ELF-1 (cell line): ENCODE results near the gene TPK1.

ENCODE experiments used
- DNase-seq: peaks from one replicate; pipeline ENCODE4 v3.0.0-alpha.2; 2016; ENCODE audit warnings: low read depth, low spot score

TPK1 gene

DNA sequence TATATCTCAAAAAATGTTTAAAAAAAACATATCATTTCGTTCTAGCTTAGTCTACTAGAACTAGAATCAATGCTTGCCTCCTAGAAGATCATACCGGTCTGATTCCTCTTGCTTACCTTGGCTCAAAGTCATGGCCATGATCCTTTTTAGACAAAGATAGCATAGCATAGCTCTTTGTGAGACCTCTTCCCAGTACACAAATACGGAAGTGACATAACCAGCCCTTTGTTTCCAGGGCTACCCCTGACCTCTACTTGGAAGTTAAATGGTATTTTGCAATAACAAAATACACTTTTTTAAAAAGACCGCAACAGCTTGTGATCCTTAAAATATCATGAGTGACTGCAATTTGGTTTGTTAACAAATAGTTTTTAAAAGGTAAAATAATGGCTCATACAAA lies 301.7 kb downstream of the TPK1 start:
- DNase-seq, result no peak

DNA sequence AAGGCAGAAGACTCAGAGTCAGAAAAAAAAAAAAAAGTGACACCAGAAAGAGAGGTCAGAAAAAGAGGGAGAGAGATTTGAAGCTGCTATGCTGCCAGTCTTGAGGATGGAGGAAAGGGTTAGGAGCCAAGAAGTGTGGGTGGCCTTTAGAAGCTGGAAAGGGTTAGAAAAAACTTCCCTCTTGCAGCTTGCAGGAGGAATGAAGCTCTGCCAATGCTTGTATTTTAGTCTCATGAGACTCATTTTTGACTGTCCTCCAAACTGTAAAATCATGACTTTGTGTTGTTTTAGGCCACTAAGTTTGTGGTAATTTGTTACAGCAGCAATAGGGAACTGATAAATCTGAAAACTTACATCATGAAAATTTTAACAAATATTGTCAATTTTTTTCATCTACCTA lies 304.7 kb downstream of the TPK1 start:
- no peak for DNase-seq

DNA sequence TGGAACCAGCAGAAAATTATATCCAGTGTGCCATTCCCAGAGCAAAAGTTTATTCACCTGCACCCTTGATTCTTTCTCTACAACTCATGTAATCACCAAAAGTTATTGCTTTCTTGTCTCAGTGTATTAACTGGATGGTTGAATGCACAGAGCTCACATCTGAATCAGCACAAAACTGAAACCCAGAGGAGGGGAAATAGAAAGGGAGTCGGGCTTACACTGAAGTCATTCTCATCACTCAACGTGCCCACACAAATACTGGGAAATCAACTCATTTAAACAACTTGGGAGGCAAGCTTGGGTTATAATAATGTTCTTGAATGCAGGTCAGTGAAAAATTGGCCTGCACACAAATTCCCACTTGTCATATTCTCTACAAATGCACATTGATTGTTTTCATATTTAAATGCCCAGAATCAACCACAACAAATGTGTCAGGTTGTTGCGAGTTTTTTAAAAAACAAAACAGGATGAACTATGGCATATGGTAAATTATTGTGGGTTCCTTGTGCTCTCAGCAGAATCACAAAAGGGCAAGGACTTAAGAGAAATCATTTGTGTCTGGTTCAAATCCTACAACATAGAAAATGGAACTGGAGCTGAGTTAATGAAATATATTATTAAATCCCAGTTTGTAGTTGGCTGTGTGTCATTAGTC lies 306.5 kb downstream of the TPK1 start:
- no peak for DNase-seq

DNA sequence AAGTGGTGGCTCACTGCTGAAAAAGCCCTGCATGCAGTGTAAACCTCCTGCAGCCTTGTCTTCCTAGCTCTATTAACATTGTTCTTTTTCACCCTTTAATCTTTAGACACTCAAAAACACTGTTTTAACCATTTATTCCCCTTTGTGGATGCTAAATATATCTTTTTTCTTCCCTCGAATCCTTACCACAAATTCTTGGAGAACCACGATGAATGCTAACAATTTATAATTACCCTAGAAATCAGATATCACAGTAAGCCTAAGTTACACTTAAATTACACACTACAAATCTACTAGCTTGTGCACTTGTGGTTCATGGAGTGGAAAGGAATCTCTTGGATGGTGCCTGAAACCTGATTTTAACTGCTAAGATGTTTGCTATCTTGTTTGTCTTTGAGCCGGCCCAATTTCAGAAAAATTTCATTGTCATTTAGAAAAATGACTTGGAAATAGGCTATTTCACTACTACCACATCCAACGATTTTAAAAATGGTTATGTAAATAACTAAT lies 307.3 kb downstream of the TPK1 start:
- no peak for DNase-seq

DNA sequence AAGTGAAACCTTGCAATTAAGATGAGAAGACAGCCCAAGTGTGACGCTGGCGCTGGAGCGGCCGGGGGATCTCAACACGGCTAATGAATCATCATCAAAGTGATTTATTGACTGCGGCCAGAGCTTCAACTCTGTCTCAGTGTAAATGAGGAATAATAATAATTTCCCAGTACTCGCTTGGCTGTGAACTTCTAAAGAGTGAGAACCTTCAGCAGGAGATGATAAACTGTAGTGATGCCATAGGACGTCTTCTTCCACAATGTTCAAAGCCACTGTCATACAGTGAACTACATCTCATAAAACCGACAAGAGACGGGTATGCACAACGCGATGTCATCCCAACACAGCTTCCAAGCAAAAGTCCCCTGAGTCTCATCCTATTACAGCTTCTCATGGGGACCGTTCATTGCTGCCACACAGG lies 308.8 kb downstream of the TPK1 start:
- no peak for DNase-seq

DNA sequence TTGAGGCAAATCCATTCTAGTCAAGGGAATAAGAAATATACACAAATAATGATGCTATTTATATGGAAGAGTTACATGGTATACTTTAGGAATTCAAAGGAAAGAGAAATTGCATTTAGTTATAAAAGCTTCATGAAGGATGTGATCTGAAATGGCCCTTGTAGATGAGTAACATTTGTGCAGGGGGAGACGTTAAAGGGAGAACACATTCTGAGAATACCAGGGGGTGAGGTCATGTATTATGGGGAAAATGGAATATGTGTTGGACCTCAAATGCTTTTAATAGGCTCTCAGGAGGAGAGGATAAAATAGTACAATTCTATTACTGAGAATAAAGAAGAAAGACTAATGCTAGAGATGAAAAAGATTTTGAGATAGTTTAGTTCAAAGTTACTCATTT lies 309.9 kb downstream of the TPK1 start:
- no peak for DNase-seq

DNA sequence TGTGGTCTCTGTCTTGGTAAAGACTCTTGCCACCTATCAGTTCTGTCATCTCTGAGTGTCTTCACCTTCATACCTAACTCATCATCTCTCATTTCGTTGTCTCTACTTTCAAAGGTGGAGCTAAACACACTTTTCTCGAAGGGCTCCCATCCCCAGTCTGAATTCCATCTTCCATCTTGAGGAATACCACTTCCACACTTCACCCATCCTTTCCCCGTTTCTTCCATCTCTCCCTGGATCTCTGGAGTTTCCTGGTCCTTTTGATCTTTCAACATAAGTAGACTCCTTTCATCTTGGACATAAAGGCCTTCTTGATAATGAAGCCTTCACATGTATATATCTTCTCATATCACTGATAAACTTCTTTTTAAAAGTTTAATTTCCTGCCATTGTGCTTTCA lies 311.6 kb downstream of the TPK1 start:
- DNase-seq, result no peak

DNA sequence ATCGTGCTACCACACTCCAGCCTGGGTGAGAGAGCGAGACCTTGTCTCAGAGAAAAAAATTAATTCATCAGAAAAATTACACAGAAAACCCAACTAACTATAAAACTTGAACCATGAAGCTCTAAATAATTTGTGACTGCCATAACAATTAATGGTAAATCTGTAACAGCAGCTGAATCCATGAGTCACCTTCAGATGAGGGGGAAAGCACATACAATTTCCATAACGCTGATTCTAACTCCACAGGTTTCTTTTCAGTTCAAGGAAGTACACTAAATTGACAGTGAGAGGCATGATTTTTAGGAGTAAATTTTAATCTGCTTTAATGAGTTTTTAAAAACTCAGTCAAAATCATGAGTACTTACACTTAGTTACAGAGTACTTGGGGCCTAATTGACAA lies 312.2 kb downstream of the TPK1 start:
- no peak for DNase-seq

DNA sequence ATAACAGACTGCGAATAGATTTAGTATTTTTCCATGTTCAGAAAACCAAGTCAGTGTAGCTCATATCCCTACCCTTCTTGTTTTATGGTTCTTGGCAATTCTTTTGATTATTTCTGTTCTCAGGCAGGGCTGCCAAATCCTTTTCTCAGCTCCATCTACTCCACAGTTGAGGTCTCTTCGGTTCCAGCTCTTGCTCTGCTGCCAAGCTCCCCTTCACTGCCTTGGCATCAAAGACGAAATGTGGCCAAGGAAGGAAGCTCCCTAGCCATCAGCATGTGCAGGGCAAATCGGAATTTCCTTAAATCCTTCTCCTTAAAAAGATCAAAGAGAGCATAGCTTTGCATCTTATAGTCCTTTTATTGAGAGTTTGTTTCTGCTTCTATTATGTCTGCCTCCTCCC lies 315.9 kb downstream of the TPK1 start:
- no peak for DNase-seq

DNA sequence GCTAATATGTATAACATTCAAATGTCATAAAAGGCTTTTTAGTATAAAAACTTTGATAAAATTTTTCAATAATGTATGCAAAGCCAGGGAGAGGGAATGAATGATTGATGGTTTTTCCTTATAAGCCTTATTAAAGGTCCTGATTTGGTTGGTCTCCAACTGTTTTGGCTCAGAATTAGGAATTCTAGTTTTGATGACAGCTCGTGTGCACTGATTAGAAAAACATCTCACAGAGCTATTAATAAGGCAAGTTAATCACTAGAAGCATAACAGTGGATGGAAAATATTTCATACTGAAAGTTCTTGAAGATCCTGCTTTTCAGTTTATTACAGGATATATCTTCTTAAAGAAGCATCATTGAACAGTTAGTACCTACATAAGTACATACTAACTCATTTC lies 317.5 kb downstream of the TPK1 start:
- no peak for DNase-seq

DNA sequence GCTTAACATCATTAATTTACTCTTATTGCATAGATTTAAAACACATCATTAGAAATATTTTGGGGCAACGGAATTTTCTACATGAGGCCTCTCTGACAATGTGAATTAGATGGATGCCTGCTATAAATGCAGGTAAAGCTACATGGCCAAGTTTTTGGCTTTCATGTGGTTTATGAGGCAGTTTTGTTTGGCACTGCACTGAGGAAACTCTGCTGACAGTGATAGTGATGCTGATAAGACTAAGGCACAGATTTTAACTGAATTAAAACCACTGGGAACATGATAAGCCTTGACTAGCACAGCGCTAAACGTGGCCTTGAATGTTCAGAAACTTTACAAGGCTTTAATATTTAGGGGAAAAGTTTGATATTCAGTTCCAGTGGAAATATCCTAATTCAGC lies 318.1 kb downstream of the TPK1 start:
- no peak for DNase-seq

DNA sequence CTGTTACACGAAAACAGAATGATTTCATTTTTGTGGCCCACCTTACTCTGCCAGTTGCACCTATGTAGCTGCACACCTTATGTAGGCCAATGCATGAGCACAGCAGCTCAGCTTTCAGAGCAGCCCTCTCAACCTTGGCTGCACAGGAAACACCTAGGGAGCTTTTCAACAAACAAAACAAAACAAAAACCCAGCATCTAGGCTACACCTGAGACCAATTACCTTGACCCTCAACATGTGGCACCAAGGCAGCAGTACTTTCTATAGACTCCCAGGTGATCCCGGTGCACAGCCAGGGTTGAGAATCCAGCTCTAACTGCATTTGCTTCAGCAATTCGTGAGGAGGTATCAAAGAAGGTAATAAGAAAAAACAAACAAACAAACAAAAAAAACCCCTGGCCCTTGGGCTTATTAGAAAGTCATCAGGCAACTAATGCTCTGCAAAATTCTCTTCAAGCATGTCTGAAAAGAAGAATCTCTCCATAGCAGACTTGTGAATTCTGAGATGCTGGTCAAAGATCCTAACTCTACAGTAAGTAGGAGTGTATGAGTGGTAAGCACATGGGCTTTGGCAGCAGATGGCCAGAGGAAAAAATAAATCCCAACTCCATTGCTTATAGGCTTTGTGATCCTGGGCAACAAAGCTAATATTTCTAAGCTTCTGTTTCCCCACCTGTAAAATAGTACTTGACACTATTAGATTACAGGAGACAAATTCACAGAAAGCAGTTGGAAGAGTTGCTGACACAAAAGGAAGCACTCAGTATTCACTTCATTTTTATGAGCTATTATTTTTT lies 318.9 kb downstream of the TPK1 start:
- DNase-seq, result no peak

DNA sequence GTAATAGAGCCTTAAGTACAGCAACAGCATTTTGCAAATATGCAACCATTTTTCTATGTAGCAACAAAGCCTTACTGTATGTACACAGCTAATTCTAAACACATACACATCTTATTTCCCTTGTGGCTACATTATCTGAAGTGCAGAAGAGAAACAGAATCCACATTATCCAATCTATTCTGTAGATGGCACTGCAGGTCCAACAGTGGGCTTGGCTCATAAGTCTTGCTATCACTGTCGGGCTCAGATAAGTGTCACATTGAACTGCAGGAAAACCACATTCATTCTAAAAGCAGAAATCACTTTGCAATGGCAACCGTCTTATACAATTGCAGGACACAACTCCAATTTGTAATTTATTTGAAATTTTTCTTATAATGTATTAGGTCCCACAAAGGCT lies 322.5 kb downstream of the TPK1 start:
- DNase-seq, result no peak

DNA sequence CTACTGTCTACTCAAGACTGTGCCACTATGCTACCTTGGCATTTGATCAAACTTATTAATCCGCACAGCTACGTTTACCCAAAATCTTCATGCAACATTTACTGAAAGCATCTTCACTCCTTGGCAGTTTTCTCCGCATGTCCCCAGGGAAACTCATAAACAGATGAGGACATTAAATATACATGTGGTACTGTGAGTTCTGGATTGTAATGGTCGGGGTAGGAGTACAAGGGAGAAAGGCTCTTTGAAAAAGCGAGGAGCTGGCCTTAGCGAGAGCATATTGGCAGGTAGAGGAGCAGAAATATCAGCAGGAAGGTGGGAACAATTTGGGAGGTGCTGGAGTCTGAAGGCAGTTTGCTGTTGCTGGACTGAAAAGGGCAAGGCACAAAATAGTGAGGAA lies 325.2 kb downstream of the TPK1 start:
- no peak for DNase-seq

DNA sequence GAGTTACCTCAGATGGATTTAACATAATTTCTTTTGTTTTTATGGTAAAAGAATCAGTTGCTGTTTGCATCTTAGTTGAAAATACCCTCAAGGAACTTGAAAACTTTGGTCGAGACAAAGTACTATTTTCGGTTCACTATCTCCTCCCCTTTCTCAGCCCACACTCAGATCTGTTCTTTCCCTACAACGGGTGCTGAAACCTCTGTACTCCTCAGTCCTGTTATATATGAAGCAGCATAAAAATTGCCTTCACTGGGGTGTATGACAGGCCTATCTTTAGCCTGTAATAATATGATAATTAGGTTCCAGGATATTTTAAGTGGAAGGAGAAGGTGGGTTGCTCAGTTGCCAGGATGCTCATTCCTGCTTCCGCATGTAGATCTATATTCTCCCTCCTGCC lies 327.2 kb downstream of the TPK1 start:
- no peak for DNase-seq

DNA sequence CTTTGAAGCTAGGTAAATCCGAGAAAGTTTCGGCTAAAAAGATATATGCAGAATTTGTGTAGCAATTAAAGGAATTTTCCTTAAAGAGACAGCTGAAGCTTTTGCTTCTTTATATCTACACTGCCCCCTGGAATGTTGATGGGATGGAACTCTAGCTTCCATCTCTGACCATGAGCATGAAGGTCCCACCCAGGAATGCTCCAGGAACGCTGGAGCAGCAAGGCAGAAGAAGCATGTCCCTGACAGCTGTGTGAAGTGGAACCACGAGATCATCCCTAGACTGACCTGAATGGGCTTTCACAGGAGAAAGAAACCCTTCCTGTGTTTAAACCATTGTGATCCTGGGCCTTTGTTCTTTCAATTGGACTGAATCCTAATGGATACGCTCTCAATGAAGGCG lies 332.6 kb downstream of the TPK1 start:
- no peak for DNase-seq

DNA sequence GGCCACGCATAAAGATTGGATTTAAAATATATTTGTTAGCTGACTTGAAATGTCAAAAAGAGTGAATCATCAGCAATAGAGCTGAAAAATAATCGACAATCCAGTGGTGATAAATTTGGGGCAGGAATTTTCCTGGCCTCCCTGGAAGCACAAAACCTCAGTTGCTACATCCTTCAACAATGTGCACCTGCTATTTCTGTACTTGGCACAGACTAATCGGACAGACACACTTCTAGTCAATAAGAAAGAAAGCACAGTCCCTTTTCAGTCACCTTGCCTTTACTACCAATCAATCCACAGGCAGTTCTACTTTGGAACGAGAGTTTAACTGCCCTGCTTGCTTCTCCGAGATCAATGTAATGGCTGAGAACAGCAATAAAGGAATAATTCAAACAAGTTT lies 335.6 kb downstream of the TPK1 start:
- no peak for DNase-seq

DNA sequence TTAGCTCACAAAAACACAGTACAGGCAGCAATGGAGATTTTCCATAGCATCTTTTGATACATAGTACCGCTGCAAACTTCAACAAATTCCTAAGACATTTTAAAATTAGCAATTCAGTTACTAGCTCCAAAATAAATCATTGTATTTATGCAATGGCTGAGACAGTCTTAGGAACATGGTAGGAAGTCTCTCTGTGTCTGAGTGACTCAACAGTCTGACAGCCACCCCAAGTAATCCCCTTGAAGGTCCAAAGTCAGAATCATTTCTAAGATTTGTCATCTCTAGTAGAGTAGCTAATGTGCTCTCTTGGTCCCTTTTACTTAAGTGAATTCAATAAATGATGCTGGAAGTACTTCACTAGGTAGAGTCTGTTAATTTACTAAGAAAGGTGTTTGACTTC lies 338.6 kb downstream of the TPK1 start:
- no peak for DNase-seq

DNA sequence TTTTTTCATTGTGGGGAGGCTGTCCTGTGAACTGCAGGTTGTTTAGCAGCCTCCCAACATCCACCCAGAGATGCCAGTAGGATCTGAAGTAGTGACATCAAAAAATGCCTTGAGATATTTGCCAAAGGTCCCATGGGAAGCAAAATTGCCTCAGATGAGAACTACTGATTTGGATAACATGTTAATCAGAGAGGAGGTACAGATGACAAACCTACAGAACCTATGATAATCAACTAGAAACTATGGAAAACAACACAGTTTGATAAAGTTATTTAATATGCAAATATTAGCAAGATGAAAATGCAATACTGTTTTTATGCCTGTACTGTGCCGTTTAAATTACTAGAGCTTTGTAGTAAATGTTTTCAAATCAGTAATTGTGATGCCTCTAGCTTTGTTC lies 341.5 kb downstream of the TPK1 start:
- no peak for DNase-seq

DNA sequence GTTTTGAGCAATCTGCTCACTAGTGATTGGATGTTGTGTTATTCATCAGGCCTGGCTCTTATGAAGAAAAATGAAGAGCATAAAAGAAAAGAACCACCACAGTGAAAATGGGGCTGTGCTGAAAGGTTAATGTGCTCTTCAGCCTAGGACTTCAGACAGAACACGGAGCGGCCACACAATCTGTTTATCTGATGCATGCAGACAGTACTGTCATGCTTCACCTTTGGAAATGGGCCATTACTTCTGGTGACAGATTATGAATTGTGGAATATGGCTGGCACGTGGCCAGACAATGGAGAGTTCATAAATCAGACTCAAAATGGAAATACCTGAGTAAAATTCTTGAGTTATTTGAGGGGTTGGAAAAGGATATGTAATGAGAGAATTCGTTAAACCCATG lies 346.3 kb downstream of the TPK1 start:
- no peak for DNase-seq

DNA sequence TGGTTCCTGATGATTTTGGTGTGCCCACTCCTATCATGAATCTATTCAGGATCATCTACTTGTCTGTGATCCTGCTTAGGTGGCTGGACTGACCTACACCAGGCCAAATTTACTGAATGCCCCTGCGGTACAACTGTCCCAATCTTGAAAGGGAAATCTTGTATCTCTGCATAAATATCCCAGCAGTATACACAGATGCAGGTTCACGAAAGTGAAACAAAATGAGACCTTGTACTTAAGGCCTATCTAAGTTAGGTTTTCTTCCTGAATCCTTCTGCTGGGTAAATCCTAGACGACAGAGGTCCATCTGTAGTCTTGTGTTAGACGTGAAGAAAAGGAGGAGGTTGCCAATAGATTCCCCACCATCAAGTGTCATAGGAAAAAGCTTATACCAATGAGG lies 346.9 kb downstream of the TPK1 start:
- no peak for DNase-seq

DNA sequence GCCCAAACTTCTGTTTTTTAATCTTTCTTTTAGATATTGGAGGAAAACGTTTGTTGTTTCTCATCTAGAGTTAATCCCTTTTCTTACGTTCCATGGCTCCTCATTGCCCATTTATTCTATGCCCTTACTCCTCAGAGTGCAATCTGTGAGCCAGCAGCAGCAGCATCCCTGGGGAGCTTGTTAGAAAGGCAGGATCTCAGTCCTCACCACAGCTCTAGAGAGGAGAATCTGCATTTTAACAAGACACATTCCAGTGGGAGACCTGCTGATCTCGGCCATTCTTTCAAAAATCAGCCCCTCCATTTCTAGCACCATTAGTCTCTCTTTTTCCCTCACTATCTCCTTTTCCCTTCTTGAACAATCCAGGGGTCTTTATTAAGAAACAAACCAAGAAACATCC lies 348.0 kb downstream of the TPK1 start:
- peak; percentile 24 for DNase-seq

DNA sequence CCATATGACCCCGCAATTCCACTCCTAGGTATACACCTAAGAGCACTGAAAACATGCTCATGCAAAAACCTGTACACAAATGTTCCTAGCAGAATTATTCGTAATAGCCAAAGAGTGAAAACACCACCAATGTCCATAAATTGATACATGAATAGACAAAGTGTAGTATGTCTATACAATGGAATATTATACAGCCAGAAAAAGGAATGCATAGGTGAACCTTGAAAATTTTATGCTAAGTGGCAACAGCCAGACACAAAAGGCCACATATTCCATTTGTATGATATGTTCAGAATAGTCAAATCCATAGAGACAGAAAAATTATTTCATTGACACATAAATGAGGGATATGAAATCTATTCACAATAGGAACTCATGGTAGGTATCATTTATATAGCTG lies 351.4 kb downstream of the TPK1 start:
- DNase-seq, result no peak
